Pancreas (tissue), 10 donors: ENCODE data around the gene FAM114A2. TPM values are rescaled to one million over a fixed set of nuclear protein-coding genes. Genes with fewer than 3 reads are reported as not detected.
A peak's percentile ranks its signal among the peaks of the same experiment; 100 is the strongest.

Source experiments
- ATAC-seq, 4 donors: fragments of 200-7000 bp; cut with Tn5 transposase; one replicate each; pipeline versions ENCODE4 v1.8.0 to v1.9.1; 2020; ENCODE audit warnings: mild to moderate bottlenecking in 4 of 4, moderate library complexity in 4 of 4
- DNase-seq, 6 donors: peaks; one replicate each; pipeline ENCODE4 v3.0.0-alpha.2; 2020
- FAIRE-seq: peaks from 2 replicates; lab custom pipeline; 2012; peaks lifted over from hg19 to GRCh38; lab: Jason Lieb, UNC
- H3K27ac ChIP-seq, 4 donors: fragments of 200-600 bp; sonication (generic); 1 replicate in 3 of 4; 2 replicates in 1 of 4; pipeline versions ENCODE4 v1.5.0 to v1.8.0; 2020
- H3K27me3 ChIP-seq, 4 donors: fragments of 200-600 bp; one replicate each; pipeline ENCODE4 v1.8.0; 2021
- H3K36me3 ChIP-seq, 3 donors: fragments of 200-600 bp; sonication (generic) in 1 of 3; one replicate each; pipeline versions ENCODE4 v1.5.0 to v1.8.0; 2020 to 2021
- H3K4me1 ChIP-seq, 3 donors: fragments of 200-600 bp; one replicate each; pipeline ENCODE4 v1.8.0; 2021
- H3K4me3 ChIP-seq, 4 donors: fragments of 200-600 bp; sonication (generic) in 2 of 4; one replicate each; pipeline versions ENCODE4 v1.5.0 to v1.8.0; 2020 to 2021
- H3K9me3 ChIP-seq, 4 donors: fragments of 200-600 bp; one replicate each; pipeline ENCODE4 v1.8.0; 2021
- WGBS, 2 donors: extraction: QIAGEN DNeasy Blood & Tissue Kit; methylation state at CpG; one replicate each; pipeline ENCODE4 v1.1.7; 2013; 5-methylcytosine and 5-hydroxymethylcytosine counted together
- intact Hi-C, 3 donors: fragments of 100-400 bp; cut with DNase I; formaldehyde crosslinking; loops; one replicate each; pipeline versions ENCODE4 v1.11.1 to v1.14.2; 2022
- polyA plus RNA-seq, 2 donors: library from polyadenylated mRNA; stranded (reverse); fragments of 200-250 nt; gene quantifications; one replicate each; pipeline ENCODE4 v1.2.3, GENCODE V29; 2013
- total RNA-seq, 6 donors: library from RNA; stranded (reverse); fragmentation: NEBNext Ultra II Directional in 4 of 6; extraction: Animal tissue kit (Norgen Biotek cat#: 25700) in 4 of 6; gene quantifications; one replicate each; pipeline versions ENCODE4 v1.2.1 to v1.2.4, GENCODE V29; 2021 to 2023
- TF ChIP-seq, protein P1 (sequence below), 4 donors: fragments of 200-600 bp; sonication (generic) in 3 of 4; IDR thresholded peaks; one replicate each; pipeline versions ENCODE4 v1.5.0 to v1.8.0; 2021; ENCODE audit warnings: antibody characterized with exemption in 4 of 4
- donor health status: healthy with polysubstance abuse.
- donor health status: DM: no; HTN: no; CAD: no; lungs with moderate emphysema.
- donor health status: DM: no; HTN: no; CAD: no.
- donor health status: control.
- donor health status: control.
- donor health status: Bipolar disorder and iron deficiency.
- donor health status: DM: yes; HTN: yes; CAD: no.
- donor health status: DM: no; HTN: no; CAD: no.
- donor health status: DM: no; HTN: no; CAD: no.
- donor health status: DM: yes; HTN: yes; CAD: no.

The FAM114A2 gene
- total and polyA plus RNA-seq, 8 donors: 7.2 to 37.2 (median 22.1) TPM

- TF ChIP-seq, protein P1, sequence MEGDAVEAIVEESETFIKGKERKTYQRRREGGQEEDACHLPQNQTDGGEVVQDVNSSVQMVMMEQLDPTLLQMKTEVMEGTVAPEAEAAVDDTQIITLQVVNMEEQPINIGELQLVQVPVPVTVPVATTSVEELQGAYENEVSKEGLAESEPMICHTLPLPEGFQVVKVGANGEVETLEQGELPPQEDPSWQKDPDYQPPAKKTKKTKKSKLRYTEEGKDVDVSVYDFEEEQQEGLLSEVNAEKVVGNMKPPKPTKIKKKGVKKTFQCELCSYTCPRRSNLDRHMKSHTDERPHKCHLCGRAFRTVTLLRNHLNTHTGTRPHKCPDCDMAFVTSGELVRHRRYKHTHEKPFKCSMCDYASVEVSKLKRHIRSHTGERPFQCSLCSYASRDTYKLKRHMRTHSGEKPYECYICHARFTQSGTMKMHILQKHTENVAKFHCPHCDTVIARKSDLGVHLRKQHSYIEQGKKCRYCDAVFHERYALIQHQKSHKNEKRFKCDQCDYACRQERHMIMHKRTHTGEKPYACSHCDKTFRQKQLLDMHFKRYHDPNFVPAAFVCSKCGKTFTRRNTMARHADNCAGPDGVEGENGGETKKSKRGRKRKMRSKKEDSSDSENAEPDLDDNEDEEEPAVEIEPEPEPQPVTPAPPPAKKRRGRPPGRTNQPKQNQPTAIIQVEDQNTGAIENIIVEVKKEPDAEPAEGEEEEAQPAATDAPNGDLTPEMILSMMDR (IDR thresholded peaks at IDR 0.05): no peak
- Histone ChIP-seq H3K27me3 (no peaks in the 10 kb centered on the region), H3K27ac (no peak overlapping the region), H3K9me3 (no peaks in the 10 kb centered on the region), H3K36me3 (peaks cover 0 to 10% (median 0%) of the 10 kb centered on the region in 3 donors), H3K4me1 (peaks cover 0 to 12% (median 7%) of the 10 kb centered on the region in 3 donors), H3K4me3 (no peak overlapping the region)
- peak in 3 of 4 donors; percentile 70 to 91 (median 79) for ATAC-seq
- FAIRE-seq: no peak
- WGBS, 2 donors: 31 to 35% methylated on average over 10 of the region's 10 CpGs
- peak in 3 of 6 donors; percentile 9 to 41 (median 30) for DNase-seq
- intact Hi-C loops: no loop called here
Measured at GRCh38 chr5:154058055-154059038, 19.6 kb upstream of the FAM114A2 start.

DNA sequence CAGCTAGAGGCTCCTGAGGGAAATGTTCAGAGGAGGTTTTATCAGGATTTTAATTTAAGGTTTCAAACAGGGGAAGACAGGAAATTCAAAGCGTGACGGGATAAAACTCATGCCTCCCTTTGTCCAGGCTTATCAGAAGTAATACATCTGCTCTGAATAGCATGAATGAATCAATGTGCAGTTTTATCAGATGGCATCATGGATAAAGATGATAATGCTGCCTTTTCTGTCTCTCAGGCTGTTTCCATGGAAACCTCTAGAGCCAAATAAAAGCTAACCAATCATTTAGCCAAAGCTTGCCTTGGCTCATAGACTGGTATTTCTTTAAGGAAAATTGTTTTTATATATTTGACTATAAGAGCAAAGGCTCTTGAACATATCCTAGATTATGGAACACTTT is 16.5 kb upstream of the FAM114A2 start:
- TF ChIP-seq, protein P1 (IDR thresholded peaks at IDR 0.05): no peak
- peaks cover 0 to 18% (median 0%) of the 10 kb centered on the region in 3 donors for H3K36me3 ChIP-seq
- WGBS, 2 donors: 95 to 98% methylated on average over 2 of the region's 2 CpGs
- DNase-seq (no peak), ATAC-seq (no peak), FAIRE-seq (no peak)
- H3K9me3 ChIP-seq: no peaks in the 10 kb centered on the region
- no peaks in the 10 kb centered on the region for H3K27me3 ChIP-seq
- H3K4me3 ChIP-seq: no peak overlapping the region
- intact Hi-C loops: no loop called here
- H3K4me1 ChIP-seq: peaks cover 0 to 12% (median 7%) of the 10 kb centered on the region in 3 donors
- H3K27ac ChIP-seq: no peak overlapping the region

DNA sequence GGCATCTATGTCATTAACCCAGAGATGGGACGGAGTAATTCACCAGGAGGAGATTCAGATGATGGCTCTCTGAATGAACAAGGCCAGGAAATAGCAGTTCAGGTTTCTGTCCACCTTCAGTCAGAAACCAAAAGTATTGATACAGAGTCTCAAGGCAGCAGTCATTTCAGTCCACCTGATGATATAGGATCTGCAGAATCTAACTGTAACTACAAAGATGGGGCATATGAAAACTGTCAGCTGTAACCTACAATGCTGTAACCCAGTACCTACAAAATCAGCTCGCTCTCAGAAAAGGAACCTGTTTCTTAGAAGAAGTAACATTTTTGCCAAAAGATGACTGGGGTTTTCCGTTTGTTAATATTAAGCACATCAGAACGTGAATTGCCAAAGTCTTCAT is 14.8 kb upstream of the FAM114A2 start:
- FAIRE-seq: no peak
- intact Hi-C loops: no loop called here
- TF ChIP-seq, protein P1 (IDR thresholded peaks at IDR 0.05): no peak
- no peak for DNase-seq
- no peak overlapping the region for H3K27ac ChIP-seq
- 87% methylated on average over 4 of the region's 4 CpGs for WGBS, 2 donors
- no peaks in the 10 kb centered on the region for H3K27me3 ChIP-seq
- ATAC-seq: no peak
- no peaks in the 10 kb centered on the region for H3K9me3 ChIP-seq
- H3K4me3 ChIP-seq: no peak overlapping the region
- H3K4me1 ChIP-seq: peaks cover 0 to 11% (median 5%) of the 10 kb centered on the region in 3 donors
- H3K36me3 ChIP-seq: peaks cover 0 to 18% (median 0%) of the 10 kb centered on the region in 3 donors

DNA sequence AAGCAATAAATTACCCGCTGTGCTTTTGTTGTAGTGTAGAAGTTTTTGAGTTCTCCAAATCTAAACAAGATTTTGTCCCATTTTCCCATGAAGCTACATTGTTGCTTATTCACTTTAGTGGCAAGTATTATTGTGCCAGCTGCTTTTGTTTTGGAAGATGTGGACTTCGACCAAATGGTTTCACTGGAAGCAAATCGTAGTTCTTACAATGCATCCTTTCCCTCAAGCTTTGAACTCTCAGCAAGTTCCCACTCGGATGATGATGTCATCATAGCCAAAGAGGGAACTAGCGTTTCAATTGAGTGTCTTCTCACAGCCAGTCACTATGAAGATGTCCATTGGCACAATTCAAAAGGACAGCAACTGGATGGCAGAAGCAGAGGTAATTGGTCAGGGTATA is 10.9 kb upstream of the FAM114A2 start:
- Histone ChIP-seq H3K4me3 (no peak overlapping the region), H3K4me1 (no peaks in the 10 kb centered on the region), H3K27ac (no peak overlapping the region), H3K9me3 (no peaks in the 10 kb centered on the region), H3K36me3 (peaks cover 0 to 18% (median 0%) of the 10 kb centered on the region in 3 donors), H3K27me3 (no peaks in the 10 kb centered on the region)
- TF ChIP-seq, protein P1 (IDR thresholded peaks at IDR 0.05): no peak
- DNase-seq (no peak), ATAC-seq (no peak), FAIRE-seq (no peak)
- 88 to 90% methylated on average over 5 of the region's 5 CpGs for WGBS, 2 donors
- intact Hi-C loops: no loop called here
